HG03045 (cell line): ENCODE measurements around the gene FAM111A.

Experiments used
- ATAC-seq: cut with Tn5 transposase; IDR thresholded peaks from one replicate; pipeline ENCODE4 v1.9.1; 2021; ENCODE audit warnings: mild to moderate bottlenecking, moderate library complexity; ENCODE audit not compliant: unreplicated experiment

Gene FAM111A

DNA sequence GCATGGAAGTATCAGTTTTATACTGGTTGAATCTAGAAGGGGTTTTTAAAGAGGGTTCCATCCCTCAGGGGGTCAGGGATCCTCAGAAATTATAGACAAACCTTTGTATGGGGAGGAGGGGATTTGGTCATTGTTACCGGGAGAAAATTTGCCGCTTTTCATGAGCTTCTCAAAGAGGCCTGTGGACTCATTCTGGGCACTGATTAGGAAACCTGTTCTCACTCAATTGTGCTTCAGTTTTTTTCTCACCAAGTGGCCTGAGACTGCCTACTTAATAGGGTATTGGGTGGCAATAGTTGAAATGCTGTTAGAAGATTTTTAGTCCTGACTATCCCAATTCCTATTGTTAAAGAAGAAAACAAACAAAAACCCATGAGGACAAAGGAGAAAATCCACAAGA lies 56.1 kb downstream of the FAM111A start:
- no peak for ATAC-seq

DNA sequence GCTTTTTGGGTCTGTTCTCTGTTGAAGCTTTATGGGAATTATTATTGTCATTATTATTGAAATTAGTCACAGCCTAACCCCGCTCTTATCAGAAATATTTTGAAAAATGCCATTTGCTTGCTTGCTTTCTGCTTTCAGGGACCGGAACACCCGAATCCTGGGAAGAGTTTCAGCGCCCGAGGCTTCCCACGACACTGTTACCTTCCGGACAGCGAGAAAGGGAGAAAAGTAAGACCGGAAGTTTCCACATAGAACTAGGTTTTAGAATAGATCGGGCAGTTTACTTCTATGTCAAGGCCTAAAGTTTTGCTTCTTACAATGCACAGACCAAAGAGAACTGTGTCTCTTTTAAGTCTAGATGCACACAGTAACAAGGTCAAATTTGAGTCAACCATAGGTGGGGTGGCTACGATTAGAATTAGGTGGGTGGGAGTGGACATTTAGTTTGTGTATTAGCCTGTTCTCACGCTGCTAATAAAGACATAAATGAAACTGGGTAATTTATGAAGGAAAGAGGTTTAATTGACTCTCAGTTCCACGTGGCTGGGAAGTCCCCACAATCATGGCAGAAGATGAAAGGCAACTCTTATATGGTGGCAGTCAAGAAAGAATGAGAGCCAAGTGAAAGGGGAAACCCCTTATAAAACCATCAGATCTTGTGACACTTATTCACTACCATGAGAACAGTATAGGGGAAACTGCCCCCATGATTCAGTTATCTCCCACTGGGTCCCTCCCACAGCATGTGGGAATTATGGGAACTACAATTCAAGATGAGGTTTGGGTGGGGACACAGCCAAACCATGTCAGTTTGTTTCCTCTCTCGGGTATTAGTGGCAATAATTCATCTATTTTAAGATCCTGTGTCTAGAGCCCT lies 57.1 kb downstream of the FAM111A start:
- no peak for ATAC-seq

DNA sequence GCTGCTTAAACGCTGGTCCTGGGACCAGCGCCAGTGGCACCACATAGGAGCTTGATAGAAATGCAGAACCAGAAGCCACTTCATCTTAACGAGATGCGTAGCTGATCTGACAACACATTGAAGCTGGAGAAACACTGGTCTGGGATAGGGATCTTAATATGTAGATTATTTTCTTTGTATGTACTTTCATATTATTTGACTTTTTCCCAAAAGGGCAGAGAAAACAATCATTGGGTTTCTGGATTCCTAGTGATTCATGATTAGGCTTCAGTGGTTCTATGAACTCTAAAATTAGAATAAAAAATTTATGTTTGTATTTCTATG lies 57.7 kb downstream of the FAM111A start:
- no peak for ATAC-seq

DNA sequence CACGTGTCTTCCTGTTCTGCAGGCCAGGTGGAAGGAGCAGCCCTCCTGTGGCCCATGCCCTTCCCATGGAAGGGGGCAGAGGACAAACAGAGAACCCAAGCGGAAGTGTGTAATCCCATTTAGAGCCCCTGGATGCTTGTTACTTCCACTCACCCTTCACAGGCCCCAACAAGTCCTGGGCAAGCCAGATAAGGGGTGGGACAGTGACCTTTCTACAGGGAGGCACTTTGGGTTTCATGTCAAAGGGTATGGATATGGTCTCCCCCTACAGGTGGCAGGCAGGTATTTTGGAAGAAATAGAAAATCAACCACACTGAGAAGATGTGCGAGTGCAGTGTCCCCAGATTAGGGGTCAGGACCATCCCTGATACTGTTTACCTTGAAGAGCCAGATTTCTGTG lies 58.7 kb downstream of the FAM111A start:
- ATAC-seq: no peak
